Gastroesophageal sphincter (tissue), 4 donors: ENCODE measurements around the gene MPZL1. TPM values are rescaled to one million over a fixed set of nuclear protein-coding genes. Genes with fewer than 3 reads are reported as not detected.

Experiments
- ATAC-seq: fragments of 150-250 bp; one replicate; pipeline ENCODE4 v1.9.1; 2016; ENCODE audit warnings: mild to moderate bottlenecking, moderate library complexity
- H3K27ac ChIP-seq, 4 donors: fragments of 200-600 bp; sonication (generic) in 3 of 4; 1 replicate in 3 of 4; 2 replicates in 1 of 4; pipeline ENCODE4 v1.5.1; 2016 to 2019
- H3K27me3 ChIP-seq: fragments of 200-600 bp; sonication (generic); one replicate; pipeline ENCODE4 v1.5.1; 2019
- H3K36me3 ChIP-seq, 2 donors: fragments of 200-600 bp; sonication (generic); one replicate each; pipeline ENCODE4 v1.5.1; 2019; ENCODE audit warnings: control low read depth in 1 of 2
- H3K4me1 ChIP-seq, 3 donors: fragments of 200-600 bp; sonication (generic); 1 replicate in 2 of 3; 2 replicates in 1 of 3; pipeline ENCODE4 v1.5.1; 2016 to 2019; ENCODE audit warnings: control low read depth in 2 of 3
- H3K4me3 ChIP-seq, 2 donors: fragments of 200-600 bp; sonication (generic); one replicate each; pipeline ENCODE4 v1.5.1; 2019; ENCODE audit warnings: mild to moderate bottlenecking in 1 of 2, moderate library complexity in 1 of 2
- H3K9me3 ChIP-seq, 3 donors: fragments of 200-600 bp; sonication (generic); one replicate each; pipeline ENCODE4 v1.5.1; 2017 to 2019; ENCODE audit warnings: control low read depth in 2 of 3
- CTCF ChIP-seq, 4 experiments: fragments of 200-600 bp in 2 of 4; fragments of 450-650 bp in 2 of 4; sonication (generic) in 1 of 4; IDR thresholded peaks; one replicate each; pipeline ENCODE4 v1.5.1; 2017 to 2019; ENCODE audit warnings: antibody characterized with exemption in 4 of 4, mild to moderate bottlenecking in 2 of 4, moderate library complexity in 2 of 4
- EP300 ChIP-seq: sonication (generic); formaldehyde crosslinking; IDR thresholded peaks from one replicate; pipeline ENCODE4 v1.6.1; 2017; ENCODE audit warnings: antibody characterized with exemption, mild to moderate bottlenecking
- POLR2A ChIP-seq, 2 donors: fragments of 450-650 bp; IDR thresholded peaks; one replicate each; pipeline ENCODE4 v1.6.1; 2017; ENCODE audit warnings: antibody characterized with exemption in 2 of 2, mild to moderate bottlenecking in 2 of 2, moderate library complexity in 1 of 2
- POLR2AphosphoS5 ChIP-seq: sonication (generic); formaldehyde crosslinking; IDR thresholded peaks from one replicate; pipeline ENCODE4 v1.6.1; 2017; ENCODE audit warnings: antibody characterized with exemption
- WGBS, 2 donors: methylation state at CpG; one replicate each; pipeline ENCODE4 v1.1.5; 2018; ENCODE audit warnings: low coverage in 1 of 2; 5-methylcytosine and 5-hydroxymethylcytosine counted together
- total RNA-seq, 4 donors: library from RNA; depleted of rRNA; stranded (reverse); fragments of >200 nt; gene quantifications; one replicate each; pipeline ENCODE4 v1.1.0, GENCODE V29; 2016

The MPZL1 gene
- total RNA-seq, 4 donors from 2014 or later, result 83.7 to 127 (median 95.8) TPM

GRCh38 chr1:167711797-167712196 lies 10.0 kb upstream of the MPZL1 start:
- 60 to 65% methylated on average over 1 to 3 of the region's 3 CpGs for WGBS, 2 donors
- peak; percentile 21 for ATAC-seq
- Histone ChIP-seq H3K27me3 (no peaks in the 10 kb centered on the region), H3K36me3 (no peaks in the 10 kb centered on the region), H3K27ac (peak overlapping the region in 3 of 4 donors; percentile 14 to 63 (median 21)), H3K4me1 (peaks cover 0 to 33% (median 0%) of the 10 kb centered on the region in 3 donors), H3K4me3 (no peak overlapping the region), H3K9me3 (no peaks in the 10 kb centered on the region)
- TF ChIP-seq POLR2A (IDR thresholded peaks at IDR 0.05) (no peak), CTCF (IDR thresholded peaks at IDR 0.05) (no peak), POLR2AphosphoS5 (no peak), EP300 (no peak)

DNA sequence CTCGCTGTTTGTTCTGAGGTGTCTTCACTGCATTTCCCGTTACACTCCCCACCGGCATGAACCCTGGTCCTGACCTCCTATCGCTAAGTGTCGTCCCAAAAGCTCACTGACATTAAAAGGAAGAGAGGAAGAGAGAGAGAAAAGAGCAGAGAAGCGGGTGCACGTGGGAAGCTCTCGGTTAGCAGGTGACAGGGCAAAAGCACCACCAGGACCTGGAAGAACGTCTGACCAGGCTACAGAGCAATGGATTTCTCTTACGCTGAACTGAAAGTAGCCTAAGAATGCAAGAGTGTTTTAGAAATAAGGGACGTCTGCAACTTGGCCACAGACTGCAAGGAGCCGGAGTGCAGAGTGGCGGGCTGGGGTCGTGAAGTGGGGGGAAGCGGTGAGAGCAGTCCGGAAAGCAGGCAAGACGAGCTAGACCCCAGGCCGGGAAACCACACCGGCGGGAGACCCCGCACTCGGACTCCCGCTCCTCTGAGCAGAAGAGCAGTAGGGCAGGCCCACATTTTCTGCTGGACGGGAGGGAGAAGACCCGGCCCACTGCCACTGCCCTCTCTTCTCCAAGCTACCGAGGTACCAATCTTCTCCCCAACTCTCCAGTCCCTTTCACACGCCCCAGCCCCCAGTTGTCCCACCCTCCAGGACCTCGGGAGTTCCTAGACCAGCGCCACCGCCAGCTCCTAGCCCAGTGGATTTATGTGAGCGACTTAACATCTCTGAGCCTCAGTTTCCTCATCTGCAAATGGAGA lies 8.3 kb upstream of the MPZL1 start:
- Histone ChIP-seq H3K9me3 (no peaks in the 10 kb centered on the region), H3K36me3 (no peaks in the 10 kb centered on the region), H3K27ac (peak overlapping the region; percentile 58 to 93 (median 90)), H3K4me3 (peak overlapping the region; percentile 50 to 79), H3K27me3 (no peaks in the 10 kb centered on the region), H3K4me1 (peaks cover 0 to 33% (median 0%) of the 10 kb centered on the region in 3 donors)
- 22 to 31% methylated on average over 16 to 27 of the region's 31 CpGs for WGBS, 2 donors
- TF ChIP-seq CTCF (IDR thresholded peaks at IDR 0.05) (no peak), POLR2A (IDR thresholded peaks at IDR 0.05) (no peak), EP300 (no peak), POLR2AphosphoS5 (no peak)
- no peak for ATAC-seq

DNA sequence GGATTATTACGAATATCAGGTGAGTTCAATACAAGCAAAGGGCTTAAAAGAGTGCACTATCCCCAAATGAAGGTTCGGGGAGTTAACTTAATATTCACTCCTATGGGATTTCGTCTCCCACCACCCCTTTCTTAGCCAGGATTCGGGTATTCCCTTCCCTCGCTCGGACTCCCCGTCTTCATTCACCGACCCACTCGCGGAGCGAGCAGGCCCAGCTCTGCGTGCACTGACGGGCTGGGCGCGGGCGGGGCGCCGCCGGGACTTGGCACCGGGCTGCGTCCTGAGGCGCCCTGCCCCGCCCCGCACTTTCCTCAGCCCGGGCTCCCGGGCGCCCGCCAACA lies 7.7 kb upstream of the MPZL1 start:
- Histone ChIP-seq H3K4me3 (peak overlapping the region; percentile 50 to 79), H3K36me3 (no peaks in the 10 kb centered on the region), H3K27me3 (no peaks in the 10 kb centered on the region), H3K27ac (peak overlapping the region; percentile 58 to 93 (median 90)), H3K9me3 (no peaks in the 10 kb centered on the region), H3K4me1 (peaks cover 0 to 33% (median 0%) of the 10 kb centered on the region in 3 donors)
- TF ChIP-seq POLR2A (IDR thresholded peaks at IDR 0.05) (peak; percentile 34 to 48), POLR2AphosphoS5 (no peak)
- 0% methylated on average over 5 to 20 of the region's 28 CpGs for WGBS, 2 donors
- ATAC-seq, result peak; percentile 94

- Histone ChIP-seq H3K9me3 (no peaks in the 10 kb centered on the region), H3K36me3 (no peaks in the 10 kb centered on the region), H3K27me3 (no peaks in the 10 kb centered on the region), H3K27ac (peak overlapping the region; percentile 58 to 93 (median 90)), H3K4me3 (peak overlapping the region; percentile 50 to 79), H3K4me1 (peaks cover 0 to 33% (median 0%) of the 10 kb centered on the region in 3 donors)
- TF ChIP-seq POLR2A (IDR thresholded peaks at IDR 0.05) (peak in 1 of 2 donors; percentile 4), POLR2AphosphoS5 (peak; percentile 53), CTCF (IDR thresholded peaks at IDR 0.05) (peak in 2 of 4 experiments; percentile 6 to 21), EP300 (no peak)
- peak; percentile 84 for ATAC-seq
- WGBS, 2 donors, result 1 to 2% methylated on average over 15 to 31 of the region's 50 CpGs
These were observed 7.2 kb upstream of the MPZL1 start for GRCh38 chr1:167714439-167715156.

DNA sequence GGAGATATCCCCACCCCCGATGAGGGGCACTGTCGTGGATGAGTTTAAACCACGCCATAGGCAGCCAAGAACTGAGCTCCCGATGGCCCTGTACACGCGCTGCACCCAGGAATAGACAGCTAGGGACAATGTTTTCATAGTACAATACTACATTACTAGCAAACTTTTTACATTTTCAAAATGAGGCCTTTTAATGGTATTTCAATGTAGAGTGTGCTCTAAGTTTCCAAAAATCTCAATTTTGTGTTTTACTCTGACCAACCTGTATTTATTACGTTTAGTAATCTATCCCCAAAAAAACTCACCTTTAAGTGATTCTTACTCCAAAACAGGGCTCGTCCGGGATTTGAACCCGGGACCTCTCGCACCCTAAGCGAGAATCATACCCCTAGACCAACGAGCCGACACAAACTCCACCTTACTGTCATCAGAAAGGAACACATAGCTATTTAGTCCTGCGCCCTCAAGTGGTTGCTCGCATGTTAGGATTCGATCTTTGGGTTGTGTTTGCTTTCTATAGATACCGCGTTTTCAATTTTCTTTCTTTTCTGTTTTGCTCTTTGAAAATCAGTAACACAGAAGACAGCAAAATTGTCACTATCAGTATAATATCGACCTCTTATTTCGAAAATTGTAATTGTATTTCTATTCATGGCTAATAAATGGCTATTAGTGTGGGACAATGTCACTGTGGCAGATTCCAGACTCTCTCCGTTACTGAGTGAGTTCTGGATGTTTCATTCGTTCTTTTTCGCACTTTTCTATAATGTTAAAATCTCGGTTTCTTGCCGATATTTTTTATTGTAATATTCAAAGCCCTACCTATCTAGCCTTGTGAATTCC lies 6.4 kb upstream of the MPZL1 start:
- Histone ChIP-seq H3K27me3 (no peaks in the 10 kb centered on the region), H3K4me1 (peaks cover 0 to 33% (median 0%) of the 10 kb centered on the region in 3 donors), H3K9me3 (no peaks in the 10 kb centered on the region), H3K27ac (peak overlapping the region; percentile 58 to 93 (median 90)), H3K36me3 (no peaks in the 10 kb centered on the region), H3K4me3 (peak overlapping the region; percentile 50 to 79)
- ATAC-seq, result peak; percentile 48
- WGBS, 2 donors, result 0% methylated on average over 23 to 24 of the region's 26 CpGs
- TF ChIP-seq CTCF (IDR thresholded peaks at IDR 0.05) (peak; percentile 82 to 99 (median 92)), POLR2A (IDR thresholded peaks at IDR 0.05) (no peak), EP300 (no peak), POLR2AphosphoS5 (peak; percentile 50)
